ENCODE data around the gene VPS52.

Gene VPS52

DNA sequence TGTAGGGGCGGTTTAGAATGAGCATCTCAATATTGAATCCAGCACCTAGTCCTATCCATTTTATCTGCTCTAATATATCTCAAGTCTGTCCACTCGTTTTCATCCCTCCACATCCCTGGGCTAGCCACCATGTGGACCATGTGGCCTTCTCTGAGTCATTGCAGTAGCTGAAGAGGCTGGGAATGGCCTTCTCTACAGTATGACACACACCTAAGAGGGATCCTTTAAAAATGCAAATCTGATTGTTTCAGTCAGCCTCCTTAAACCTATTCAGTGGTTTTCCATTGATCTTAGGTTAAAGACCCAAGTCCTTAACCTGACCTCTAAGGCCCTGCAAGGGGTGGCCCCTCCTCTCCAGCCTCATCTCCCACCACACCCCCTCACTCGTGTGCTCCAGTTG, 54.0 kb downstream of the VPS52 start:
- DNase-seq (ENCODE audit: low read depth in 2 of 2): no peak
- TF ChIP-seq, protein P1, sequence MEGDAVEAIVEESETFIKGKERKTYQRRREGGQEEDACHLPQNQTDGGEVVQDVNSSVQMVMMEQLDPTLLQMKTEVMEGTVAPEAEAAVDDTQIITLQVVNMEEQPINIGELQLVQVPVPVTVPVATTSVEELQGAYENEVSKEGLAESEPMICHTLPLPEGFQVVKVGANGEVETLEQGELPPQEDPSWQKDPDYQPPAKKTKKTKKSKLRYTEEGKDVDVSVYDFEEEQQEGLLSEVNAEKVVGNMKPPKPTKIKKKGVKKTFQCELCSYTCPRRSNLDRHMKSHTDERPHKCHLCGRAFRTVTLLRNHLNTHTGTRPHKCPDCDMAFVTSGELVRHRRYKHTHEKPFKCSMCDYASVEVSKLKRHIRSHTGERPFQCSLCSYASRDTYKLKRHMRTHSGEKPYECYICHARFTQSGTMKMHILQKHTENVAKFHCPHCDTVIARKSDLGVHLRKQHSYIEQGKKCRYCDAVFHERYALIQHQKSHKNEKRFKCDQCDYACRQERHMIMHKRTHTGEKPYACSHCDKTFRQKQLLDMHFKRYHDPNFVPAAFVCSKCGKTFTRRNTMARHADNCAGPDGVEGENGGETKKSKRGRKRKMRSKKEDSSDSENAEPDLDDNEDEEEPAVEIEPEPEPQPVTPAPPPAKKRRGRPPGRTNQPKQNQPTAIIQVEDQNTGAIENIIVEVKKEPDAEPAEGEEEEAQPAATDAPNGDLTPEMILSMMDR (IDR thresholded peaks at IDR 0.05; ENCODE audit: low read depth, low read length): no peak
- no peak overlapping the region for H3K4me3 ChIP-seq (replicated peaks in 1 of 2; ENCODE audit: low read depth in 2 of 2, low read length in 2 of 2)

DNA sequence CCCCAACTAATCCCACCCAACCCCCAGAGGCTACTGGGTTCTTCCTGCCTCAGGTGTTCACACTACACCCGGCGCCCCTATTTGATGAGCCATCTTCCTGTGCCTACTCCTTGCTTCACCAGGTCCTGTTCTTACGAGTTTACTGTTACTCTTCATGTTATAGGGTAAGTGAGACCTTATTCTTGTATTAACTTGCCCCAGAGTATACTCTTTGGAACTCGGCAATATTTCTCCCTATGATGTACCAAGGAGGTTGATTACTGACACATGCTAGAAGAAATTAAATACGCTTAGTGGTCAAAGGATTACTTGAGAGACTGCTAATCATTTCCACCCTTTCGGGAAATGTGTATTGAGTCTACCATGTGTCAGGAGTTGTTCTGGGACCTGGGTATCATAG, 54.4 kb downstream of the VPS52 start:
- TF ChIP-seq, protein P1 (IDR thresholded peaks at IDR 0.05; ENCODE audit: low read depth, low read length): no peak
- DNase-seq (ENCODE audit: low read depth in 2 of 2): no peak
- no peak overlapping the region for H3K4me3 ChIP-seq (replicated peaks in 1 of 2; ENCODE audit: low read depth in 2 of 2, low read length in 2 of 2)

DNA sequence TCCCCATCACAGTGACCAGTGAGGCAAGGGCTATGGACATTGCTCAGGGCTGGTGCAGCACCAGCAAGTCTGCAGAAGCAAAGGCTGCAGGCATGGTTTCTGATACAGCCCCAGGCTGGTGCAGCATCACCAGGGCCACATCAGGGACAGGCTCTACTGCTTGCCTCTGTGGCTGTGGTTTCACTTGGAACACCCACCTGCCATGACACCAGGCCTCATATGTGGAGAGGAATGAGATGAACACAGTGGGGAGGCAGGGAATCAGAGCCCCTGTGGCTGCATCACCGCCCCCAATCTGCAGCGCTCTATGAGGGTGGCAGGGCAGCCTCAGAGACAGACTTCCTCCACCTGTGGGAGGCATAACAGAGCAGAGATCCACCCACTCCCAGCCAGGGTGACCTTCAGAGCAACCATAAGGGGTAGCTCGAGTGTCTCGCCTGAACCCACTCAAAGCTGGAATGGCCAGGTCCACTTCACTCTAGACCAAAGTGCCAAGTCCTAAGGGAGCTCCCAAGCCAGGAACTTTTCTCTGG, 55.5 kb downstream of the VPS52 start:
- no peak overlapping the region for H3K4me3 ChIP-seq (replicated peaks in 1 of 2; ENCODE audit: low read depth in 2 of 2, low read length in 2 of 2)
- no peak for DNase-seq (ENCODE audit: low read depth in 2 of 2)
- TF ChIP-seq, protein P1 (IDR thresholded peaks at IDR 0.05; ENCODE audit: low read depth, low read length): no peak

DNA sequence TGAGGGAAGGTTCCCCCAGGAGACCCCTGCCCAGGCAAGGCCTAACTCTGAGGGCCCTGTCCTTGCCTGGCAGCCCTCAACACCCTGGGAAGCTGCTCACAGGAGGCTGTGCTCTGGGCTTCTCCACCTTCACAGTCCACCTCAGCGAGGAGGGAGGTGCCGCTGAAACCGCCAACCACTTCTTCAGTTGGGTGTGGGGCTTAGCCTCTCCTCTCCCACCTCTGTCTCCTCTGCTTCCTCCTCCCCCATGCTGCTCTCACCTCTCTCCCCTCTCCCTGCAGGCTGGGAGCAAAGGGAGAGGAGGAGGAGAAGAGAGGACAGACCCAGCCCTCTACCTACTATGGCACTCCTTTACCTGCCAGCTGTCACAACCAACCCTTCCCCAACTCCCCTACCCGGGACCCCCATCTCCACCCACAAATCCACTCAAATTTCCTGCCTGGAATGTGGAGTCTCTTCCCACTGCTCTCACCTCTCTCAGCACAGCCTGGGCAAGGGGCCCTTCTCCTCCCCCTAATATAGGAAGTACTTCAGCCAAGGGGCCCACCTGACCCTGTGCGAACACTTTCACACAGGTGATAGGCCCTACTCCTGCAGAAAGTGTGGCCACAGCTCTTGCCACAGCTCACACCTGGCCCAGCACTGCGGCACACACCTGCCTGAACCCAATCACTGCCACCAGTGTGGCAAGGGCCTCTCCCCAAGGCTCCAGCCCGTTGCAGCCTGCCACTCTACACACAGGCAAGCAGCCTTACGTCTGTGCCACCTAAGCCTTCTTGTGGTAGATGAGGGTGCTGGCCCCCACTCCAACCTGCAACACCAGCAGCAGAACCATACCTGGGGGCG, 56.2 kb downstream of the VPS52 start:
- DNase-seq (ENCODE audit: low read depth in 2 of 2): no peak
- TF ChIP-seq, protein P1 (IDR thresholded peaks at IDR 0.05; ENCODE audit: low read depth, low read length): no peak
- no peak overlapping the region for H3K4me3 ChIP-seq (replicated peaks in 1 of 2; ENCODE audit: low read depth in 2 of 2, low read length in 2 of 2)

DNA sequence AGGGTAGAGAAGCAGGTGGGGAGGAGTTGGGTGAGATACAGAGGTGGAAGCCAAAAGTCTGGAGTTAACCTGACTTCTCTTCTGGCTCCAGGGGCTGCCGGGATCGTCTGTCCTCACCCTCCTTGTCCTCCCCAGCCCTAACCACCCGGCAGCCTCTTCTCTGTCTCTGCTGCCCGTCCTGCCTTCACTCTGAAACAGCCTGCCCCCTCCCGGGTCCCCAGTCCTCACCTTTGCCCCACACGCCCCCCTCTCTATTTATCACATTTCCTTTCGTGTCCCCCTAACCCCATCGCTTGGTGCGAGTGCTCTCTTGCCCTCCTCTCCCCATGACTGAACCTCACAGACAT, 57.7 kb downstream of the VPS52 start:
- DNase-seq (ENCODE audit: low read depth in 2 of 2): no peak
- TF ChIP-seq, protein P1 (IDR thresholded peaks at IDR 0.05; ENCODE audit: low read depth, low read length): no peak
- peak overlapping the region; percentile 59 to 63 for H3K4me3 ChIP-seq (replicated peaks in 1 of 2; ENCODE audit: low read depth in 2 of 2, low read length in 2 of 2)

DNA sequence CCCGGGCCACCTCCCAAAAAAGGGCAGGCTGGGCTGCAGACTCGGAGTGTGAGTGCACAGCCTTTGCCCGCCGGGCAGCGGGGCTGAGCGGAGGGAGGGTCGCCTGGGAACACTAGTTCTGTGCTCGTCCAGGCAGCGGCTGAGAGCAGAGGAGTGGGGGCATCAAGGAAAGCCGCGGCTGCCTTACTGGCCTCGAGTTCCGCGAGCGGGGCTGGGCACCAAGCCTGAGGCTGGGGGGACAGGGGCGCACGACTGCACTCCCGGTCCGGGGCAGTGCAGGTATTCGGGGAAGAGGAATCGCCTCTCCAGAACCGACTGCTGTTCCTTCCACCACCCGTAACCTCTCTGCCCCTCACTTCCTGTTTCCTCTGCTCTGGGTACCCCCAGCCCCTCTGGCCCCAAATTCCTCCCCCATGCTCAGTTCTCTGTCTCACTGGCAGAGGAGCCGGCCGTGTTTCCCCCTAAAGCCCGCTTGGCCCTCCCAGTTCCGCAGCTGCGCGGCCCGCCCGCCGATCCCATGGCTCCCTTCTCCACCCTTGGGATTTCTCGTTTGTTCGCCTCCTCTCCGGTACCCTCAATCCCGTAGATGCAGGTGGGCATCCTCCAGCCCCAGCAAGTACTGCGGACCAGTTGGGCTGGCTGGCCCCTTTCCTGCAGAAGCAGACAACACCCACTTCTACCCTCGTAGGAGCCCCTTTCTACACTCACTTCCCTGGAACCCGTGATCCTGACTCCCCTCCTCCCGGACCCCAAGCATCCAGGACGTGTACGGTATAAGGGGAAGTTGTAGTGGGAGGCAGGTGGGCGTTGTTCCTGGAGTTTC, 58.3 kb downstream of the VPS52 start:
- DNase-seq (ENCODE audit: low read depth in 2 of 2): peak; percentile 16 to 42
- TF ChIP-seq, protein P1 (IDR thresholded peaks at IDR 0.05; ENCODE audit: low read depth, low read length): no peak
- H3K4me3 ChIP-seq (replicated peaks in 1 of 2; ENCODE audit: low read depth in 2 of 2, low read length in 2 of 2): peak overlapping the region; percentile 59 to 63

Data from cardiac fibroblast (primary cell).